ENCODE data around the gene PALS1.

PALS1 gene

DNA sequence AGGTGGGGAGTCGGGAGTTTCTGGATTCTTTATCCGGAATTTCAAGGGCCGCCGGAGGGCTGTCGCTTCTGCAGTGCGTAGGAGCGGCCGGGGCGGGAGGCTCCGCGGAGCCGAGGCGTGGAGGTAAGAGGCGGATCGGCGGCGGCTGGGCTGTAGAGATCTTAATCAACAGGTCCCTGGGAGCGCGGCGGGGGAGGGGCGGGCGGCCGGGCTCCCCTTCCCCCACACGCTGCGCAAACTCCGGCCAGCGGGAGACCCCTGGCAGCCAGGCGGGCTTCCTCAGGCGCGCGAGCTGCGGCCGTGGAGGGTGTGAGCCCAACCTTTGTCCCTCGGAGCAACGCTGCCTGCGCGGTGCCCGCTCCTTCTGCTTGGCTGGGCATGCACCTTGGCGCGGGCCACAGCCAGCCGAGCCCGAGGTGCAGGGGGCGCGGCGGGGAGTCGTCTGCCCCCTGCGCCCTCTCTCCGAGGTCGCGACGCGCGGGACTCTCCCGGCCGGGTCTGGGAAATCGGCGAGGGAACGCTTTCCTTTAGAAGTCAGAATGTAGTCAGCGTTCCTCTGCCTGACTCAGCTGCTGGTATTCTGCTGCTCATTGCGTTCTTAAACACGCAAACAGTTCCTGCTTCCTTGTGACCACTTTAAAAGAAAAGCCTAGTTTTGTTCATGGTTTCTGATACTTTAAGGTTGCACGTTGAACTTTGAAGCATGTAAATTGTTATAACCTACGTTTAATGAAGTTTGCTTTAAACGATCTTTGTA is at the start of gene PALS1:
Gene PALS1 (plus strand): TSS at position 25 of the 757 bp plus-strand sequence. CDS start 37,736 bp downstream, outside the sequence.
- peak within 1 kb of the TSS; percentile 74 for H3K4me3 ChIP-seq (ENCODE audit: low read depth, low read length)
- DNase-seq (ENCODE audit: low read depth): peak; percentile 50

DNA sequence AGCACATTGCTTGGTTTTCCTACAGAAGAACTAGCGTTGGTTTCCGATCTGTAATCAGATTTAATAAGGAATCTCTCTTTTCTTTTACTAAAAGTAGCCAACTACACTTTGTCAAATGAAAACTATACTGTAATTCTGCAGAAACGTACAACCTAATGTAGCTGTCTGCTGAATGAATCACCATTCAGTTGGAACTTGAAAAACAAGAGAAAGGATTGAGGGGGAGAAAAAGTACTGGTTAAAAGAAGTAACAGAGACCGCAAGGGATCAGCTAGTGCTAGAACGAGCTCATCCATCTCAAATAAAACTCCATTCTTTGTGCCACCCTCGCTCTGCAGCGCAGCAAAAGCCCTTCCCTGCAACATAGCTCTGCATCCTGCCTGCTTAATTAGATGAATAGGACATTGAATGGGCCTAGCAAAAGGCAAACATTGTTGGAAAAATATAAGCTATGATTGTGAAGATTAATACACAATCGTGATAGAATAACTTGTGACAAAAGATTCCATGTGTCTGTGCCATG is 49.4 kb upstream of the PALS1 start:
- DNase-seq (ENCODE audit: low read depth): no peak
- no peak overlapping the region for H3K4me3 ChIP-seq (ENCODE audit: low read depth, low read length)

DNA sequence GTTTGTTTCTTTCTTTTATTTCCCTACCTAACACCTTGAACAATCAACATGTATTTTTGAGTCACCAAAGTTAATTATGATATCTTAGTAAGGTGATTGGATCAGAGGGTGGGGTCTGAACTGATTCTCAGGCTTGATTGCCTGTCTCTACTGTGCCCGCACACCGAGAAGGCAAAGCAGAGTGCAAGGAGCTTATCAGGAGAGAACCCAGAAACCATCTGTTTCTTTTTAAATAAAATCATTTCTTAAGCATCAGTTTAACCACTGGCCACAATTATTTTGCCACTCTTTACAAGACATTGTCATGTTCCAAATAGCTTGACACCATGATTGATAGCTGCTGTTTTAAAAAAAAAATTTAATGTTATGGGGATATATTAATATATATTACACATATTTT is 48.9 kb upstream of the PALS1 start:
- no peak for DNase-seq (ENCODE audit: low read depth)
- H3K4me3 ChIP-seq (ENCODE audit: low read depth, low read length): no peak overlapping the region

DNA sequence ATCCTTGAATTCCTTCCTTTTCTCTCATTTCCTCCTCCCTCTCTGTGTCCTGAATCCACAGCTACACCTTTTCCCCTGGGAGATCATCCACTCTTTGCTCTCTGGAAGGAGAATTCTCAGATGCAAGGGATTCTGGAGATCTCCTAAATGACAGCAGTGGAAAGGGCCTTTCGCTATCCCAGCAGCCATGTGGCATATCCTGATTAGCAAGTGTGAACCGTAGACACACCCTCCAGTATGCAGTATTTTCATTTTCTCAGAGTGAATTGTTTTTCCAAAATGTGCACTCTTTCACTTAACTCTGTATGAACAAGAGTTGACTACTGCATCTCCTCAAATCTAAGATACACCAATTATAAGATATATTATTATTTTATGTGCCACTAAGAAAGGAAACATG is 46.0 kb upstream of the PALS1 start:
- H3K4me3 ChIP-seq (ENCODE audit: low read depth, low read length): no peak overlapping the region

DNA sequence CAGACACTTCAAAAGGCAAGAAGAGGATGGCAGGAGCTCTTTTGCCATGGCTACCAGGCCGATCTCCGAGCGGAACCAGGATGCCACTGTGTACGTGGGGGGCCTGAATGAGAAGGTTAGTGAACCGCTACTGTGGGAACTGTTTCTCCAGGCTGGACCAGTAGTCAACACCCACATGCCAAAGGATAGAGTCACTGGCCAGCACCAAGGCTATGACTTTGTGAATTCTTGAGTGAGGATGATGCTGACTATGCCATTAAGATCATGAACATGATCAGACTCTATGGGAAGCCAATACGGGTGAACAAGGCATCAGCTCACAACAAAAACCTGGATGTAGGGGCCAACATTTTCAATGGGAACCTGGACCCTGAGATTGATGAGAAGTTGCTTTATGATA is 42.2 kb upstream of the PALS1 start:
- no peak for DNase-seq (ENCODE audit: low read depth)
- no peak overlapping the region for H3K4me3 ChIP-seq (ENCODE audit: low read depth, low read length)

More for the DNA sequence above, 46.0 kb upstream of the PALS1 start:
- DNase-seq (ENCODE audit: low read depth): no peak

DNA sequence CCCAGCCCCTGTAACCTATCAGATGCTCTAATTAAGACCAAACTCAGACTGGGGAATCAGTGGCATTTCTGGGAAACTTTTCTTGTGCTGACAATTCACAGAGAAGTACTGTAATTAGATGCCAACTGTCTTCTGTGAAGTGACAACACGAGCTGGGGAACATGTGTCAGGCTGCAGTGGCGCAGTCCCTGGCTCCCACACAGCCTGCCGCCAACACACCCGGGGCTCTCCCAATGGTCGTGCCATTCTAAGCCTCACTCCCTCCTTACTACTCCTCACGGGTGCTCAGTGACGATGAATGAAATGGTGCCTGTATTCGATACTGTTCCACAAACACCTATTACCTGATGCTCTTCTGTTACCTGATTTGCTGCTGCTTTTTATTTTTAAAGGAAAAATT is 33.4 kb upstream of the PALS1 start:
- H3K4me3 ChIP-seq (ENCODE audit: low read depth, low read length): no peak overlapping the region

DNA sequence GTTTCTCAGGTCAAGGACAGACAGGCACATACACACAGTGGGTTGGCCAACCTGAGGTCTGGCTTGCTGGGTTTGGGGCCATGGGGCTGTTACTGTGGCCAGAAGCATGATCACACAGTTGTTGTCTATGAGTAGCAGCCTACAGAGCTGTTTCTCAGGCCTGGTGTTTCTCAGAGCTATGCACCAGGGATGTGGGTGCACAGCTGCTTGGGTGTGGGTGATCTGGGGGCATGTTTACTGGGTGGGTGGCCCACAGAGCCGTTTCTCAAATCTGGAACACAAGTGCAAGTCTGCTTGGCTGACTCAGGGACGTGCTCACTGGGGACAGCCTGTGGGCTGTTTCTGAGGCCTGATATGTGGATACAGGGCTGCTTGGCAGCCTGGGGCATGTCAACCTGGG is 23.1 kb upstream of the PALS1 start:
- H3K4me3 ChIP-seq (ENCODE audit: low read depth, low read length): no peak overlapping the region

More for the DNA sequence above, 33.4 kb upstream of the PALS1 start:
- no peak for DNase-seq (ENCODE audit: low read depth)

DNA sequence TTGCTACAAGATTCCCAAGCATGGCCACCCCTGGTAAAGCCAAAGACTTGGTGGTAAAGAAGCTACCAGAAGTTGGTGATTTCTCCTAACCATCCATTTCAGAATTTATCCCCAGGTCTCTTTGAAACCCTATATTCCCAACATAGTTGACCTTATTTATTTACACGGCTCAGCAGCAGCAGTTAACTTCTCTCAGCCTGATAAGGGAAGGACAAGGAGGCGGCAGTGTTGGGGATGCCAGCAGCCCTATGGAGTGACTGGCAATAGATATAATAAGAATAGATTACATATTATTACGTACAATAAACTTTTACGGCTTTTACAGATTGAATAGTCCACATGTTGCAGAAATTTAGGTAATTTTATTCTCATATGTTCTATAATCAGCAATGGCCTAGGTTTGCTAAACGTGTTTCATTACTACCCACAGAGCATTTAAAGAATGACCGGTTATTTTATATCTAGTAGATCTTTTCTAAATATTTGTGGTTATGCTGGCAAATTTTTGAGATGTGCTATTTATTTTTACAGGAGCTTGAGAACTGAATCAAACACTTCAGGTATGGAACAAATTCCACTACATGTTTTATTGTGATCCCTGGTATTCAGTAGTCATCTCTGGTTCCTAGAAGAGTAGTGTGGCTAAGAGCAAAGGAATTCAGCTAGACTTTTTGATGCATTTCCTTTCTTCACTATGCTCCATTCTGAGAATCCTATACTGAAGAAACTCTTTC is 19.8 kb upstream of the PALS1 start:
- peak; percentile 8 for DNase-seq (ENCODE audit: low read depth)
- no peak overlapping the region for H3K4me3 ChIP-seq (ENCODE audit: low read depth, low read length)

More for the DNA sequence above, 23.1 kb upstream of the PALS1 start:
- DNase-seq (ENCODE audit: low read depth): no peak

DNA sequence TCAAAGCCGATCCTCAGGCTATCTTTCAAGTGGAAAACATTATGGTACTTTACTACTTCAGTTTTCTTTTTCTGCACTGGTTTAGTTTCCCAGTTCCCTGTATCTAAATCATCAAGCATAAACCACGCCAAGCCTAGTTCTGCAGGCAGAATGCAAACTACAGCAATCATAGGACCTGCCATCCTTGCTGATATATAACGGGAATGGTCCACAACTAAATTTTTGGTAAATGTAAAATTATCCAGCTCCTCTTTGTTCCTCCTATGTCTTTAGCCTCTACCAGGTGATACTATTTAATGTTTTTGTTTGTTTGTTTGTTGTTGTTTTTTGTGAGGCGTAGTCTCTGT is 19.3 kb upstream of the PALS1 start:
- DNase-seq (ENCODE audit: low read depth): no peak
- no peak overlapping the region for H3K4me3 ChIP-seq (ENCODE audit: low read depth, low read length)

DNA sequence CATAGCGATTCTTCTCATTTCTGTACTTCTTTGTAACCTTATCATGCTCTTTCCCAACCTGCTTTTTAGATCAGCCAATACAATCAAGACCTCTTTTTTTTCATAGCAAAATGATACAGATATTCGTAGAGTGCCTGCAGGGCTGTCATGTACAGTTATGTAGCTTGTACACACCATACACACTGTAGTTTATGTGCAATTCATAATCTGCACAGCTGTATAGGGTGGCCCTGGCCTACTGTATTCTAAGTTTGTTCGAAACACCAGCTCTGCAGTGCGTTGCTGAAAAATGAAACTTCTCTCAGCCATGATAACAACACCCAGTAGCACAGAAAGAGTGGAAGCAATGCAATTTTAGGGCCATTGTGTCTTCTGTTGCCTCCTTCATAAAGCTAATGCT is 15.7 kb upstream of the PALS1 start:
- H3K4me3 ChIP-seq (ENCODE audit: low read depth, low read length): no peak overlapping the region
- no peak for DNase-seq (ENCODE audit: low read depth)

DNA sequence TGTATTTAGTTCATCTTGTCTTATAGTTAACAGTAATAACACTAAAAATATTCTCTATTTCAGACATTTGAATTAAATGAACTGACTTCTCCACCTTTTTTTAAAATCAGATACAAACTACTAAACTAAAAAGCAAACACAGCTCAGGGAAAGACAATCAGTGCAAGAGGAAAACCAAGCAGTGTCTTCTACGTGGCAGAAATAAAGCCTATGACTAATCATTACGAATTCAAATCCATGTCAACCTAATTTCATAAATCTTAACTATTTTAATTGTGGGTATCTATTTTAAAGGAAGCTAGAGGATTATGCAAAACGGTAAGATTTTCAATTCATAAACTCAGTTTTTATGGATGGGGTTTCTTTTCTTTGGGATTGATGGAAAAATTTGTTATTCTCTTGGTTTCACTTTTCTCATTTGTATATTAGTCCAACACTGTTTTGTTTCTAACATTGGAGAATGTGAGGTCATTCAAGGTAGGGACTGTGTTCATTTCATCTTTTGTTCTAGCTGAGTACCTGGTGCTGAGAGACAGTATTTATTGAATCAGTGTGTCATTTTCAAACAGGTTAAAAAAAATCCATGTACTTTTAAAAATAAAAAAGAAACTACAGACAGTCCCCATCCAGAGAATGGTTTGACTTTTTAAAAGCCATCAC is 12.8 kb upstream of the PALS1 start:
- H3K4me3 ChIP-seq (ENCODE audit: low read depth, low read length): no peak overlapping the region
- no peak for DNase-seq (ENCODE audit: low read depth)

DNA sequence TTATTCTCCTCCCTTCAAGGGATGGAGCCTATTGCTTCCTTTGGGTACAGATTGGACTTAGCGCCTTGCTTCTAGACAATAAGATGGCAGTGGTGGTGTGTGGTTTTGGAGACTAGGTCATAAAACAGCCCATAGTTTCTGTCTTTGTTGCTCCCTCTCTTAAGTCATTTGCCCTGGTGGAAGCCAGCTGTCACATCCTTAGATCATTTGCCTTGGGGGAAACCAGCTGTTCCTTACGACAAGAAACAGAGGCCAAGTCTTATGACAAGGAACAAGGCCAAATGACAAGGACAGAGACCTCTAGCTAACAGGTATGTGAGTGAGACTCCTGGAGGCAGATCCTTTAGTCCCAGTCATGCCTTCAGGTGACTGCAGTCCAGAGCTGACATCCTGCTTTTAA is 9.2 kb upstream of the PALS1 start:
- DNase-seq (ENCODE audit: low read depth): no peak
- no peak overlapping the region for H3K4me3 ChIP-seq (ENCODE audit: low read depth, low read length)

DNA sequence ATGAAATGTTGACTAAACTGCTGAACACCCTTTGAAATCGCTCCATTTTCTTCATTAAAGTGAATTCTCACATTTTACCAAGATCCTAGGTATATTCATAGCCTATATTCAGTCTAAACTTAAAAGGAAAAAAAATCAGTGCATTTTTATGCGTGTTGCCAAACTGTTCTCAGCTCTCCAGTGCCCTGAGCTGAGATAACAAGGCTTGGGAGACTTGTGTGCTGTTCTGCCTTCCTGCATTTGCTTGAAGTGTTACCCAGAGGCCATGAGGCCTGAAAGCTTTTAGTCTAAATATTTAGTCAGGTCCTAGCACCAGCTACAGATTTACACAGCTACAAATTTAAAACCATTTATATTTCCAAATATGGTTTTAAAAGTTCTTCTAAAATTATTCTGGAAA is 8.6 kb upstream of the PALS1 start:
- no peak overlapping the region for H3K4me3 ChIP-seq (ENCODE audit: low read depth, low read length)
- DNase-seq (ENCODE audit: low read depth): no peak

DNA sequence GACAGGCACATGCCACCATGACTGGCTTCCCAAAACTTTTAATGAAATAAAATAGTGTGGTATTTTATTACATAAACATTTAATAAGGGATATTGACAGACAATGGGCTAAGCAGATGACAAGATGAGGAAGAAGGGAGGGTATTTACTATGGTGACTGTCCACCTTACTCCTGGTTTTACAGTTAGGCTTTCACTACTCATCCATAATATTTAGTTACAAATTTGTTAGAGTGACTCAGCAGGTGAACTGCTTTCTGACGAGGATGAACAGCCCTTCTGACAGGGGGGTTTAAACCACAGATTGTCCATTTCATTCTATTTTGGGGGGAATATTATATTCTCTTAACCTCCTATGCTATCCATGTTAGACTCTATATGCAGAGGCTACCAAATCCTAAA is 3.6 kb upstream of the PALS1 start:
- no peak for DNase-seq (ENCODE audit: low read depth)

DNA sequence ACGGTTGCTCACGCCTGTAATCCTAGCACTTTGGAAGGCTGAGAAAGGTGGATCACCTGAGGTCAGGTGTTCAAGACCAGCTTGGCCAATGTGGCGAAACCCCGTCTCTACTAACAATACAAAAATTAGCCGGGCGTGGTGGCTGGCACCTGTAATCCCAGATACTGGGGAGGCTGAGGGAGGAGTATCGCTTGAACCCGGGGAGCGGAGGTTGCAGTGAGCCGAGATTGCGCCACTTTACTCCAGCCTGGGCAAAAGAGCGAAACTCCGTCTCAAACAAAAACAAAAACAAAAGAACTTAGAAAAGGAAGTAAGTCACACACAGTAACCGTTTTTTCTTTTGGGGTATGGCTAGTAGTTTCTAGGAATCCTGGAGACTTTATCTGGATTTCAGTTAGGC is 1.7 kb upstream of the PALS1 start:
- H3K4me3 ChIP-seq (ENCODE audit: low read depth, low read length): no peak overlapping the region
- no peak for DNase-seq (ENCODE audit: low read depth)

More for the DNA sequence above, 3.6 kb upstream of the PALS1 start:
- no peak overlapping the region for H3K4me3 ChIP-seq (ENCODE audit: low read depth, low read length)

DNA sequence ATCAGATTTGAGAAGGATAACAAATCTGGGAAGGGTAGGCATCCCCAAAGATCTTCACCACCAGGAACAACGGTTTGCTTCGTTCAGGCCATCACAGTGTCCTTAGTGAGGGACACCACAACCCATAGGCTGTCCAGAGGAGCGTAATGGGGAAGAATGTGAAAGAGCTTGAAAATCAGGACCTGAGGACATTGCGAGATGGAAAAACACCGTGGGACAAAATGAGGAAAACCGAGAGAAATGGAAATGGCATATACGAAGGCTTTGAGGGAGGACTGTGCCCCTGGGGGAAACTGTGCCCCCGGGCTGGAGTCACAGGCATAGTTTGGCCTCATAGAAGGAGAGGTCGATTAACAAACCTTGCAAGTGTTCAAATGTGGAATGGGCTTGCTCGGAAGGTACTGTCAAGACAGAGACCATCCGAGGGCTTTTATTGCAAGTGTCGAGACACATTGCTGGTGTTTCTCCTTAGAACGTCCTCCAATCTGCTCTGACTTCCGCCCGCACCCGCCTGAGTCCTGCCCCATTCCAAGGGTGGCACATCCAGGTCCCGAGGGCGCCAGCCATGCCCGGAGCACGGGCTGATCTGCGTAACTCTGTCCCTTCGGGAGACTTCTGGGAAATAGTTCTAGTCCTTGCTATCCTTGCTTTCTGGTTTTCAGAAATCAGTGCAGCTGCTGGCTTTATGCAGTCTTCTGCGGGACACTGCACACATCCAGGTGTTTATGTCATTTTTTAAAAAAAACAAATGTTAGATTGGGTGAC is 885 bp upstream of the PALS1 start:
- peak overlapping the region; percentile 74 for H3K4me3 ChIP-seq (ENCODE audit: low read depth, low read length)
- DNase-seq (ENCODE audit: low read depth): no peak

DNA sequence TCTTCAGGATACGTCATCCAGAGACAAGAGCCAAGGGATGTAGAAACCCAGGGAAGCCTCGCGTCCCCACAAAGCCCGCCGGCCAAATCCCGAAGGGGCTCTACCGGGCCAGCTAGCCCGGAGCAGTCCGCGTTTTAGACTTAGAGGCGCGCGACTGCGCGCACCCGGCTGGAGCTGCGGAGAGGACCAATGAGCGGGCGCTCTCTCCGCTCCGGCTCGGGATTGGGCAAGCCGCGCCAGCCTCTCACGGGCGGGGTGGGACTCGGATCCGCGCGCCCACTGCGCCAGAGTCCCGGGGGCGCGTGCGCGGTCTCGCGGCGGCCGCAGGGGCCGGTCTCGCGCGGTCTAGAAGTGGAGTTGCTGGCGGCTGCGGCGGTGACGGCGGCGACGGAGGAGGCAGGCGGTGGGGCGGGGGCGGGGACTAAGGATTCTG is 241 bp upstream of the PALS1 start:
- H3K4me3 ChIP-seq (ENCODE audit: low read depth, low read length): peak overlapping the region; percentile 74
- peak; percentile 88 for DNase-seq (ENCODE audit: low read depth)

DNA sequence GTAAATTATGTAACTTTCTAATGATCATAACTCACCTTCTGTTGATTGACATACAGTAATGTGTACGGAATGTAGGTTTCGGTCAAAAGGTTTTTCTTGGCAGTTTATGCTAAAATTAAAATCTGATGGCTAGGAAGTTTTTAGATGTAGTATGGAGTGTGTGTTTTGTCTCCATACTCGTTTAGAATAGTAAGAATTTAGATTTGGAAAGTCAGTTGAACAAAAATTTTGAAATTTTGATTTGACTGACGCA is 859 bp downstream of the PALS1 start:
- H3K4me3 ChIP-seq (ENCODE audit: low read depth, low read length): peak overlapping the region; percentile 74
- DNase-seq (ENCODE audit: low read depth): no peak

DNA sequence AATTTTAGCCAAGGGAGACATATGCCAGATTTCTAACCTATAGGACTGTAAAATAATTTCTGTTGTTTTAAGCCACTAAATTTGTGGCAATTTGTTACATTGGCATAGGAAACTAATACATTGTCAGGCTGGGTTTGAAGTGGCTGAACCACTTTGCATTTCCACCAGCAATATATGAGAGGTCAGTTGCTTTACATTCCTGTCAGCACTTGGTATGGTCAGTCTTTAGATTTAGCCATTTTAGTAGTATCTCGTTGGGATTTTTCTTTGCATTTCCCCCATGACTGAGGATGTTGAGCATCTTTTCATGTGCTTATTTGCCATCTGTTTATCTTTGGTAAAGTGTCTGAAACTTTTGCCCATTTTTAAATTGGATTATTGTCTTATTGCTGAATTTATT is 3.9 kb downstream of the PALS1 start:
- H3K4me3 ChIP-seq (ENCODE audit: low read depth, low read length): no peak overlapping the region

More for the DNA sequence above, 3.9 kb downstream of the PALS1 start:
- no peak for DNase-seq (ENCODE audit: low read depth)
